ENCODE measurements around the gene UBQLN1. TPM values are rescaled to one million over a fixed set of nuclear protein-coding genes. Genes with fewer than 3 reads are reported as not detected.
"Not testable (repeated sequence)": the region's sequence is repeated elsewhere in the genome, so short reads cannot be mapped to it uniquely, and the experiment has no call there.

UBQLN1 gene
- polyA plus RNA-seq, 4 donors, result 97.7 to 118 (median 111) TPM

GRCh38 chr9:83639266-83639665 lies 68.5 kb downstream of the UBQLN1 start:
- DNase-seq (ENCODE audit: low read depth in 4 of 4, low spot score in 2 of 4), result no peak

GRCh38 chr9:83637389-83637788 lies 70.4 kb downstream of the UBQLN1 start:
- no peak for DNase-seq (ENCODE audit: low read depth in 4 of 4, low spot score in 2 of 4)

- no peak for DNase-seq (ENCODE audit: low read depth in 4 of 4, low spot score in 2 of 4)
Measured at GRCh38 chr9:83636813-83637212, 70.9 kb downstream of the UBQLN1 start.

GRCh38 chr9:83633676-83634075 lies 74.1 kb downstream of the UBQLN1 start:
- DNase-seq (ENCODE audit: low read depth in 4 of 4, low spot score in 2 of 4), result no peak

GRCh38 chr9:83633255-83633654 lies 74.5 kb downstream of the UBQLN1 start:
- DNase-seq (ENCODE audit: low read depth in 4 of 4, low spot score in 2 of 4), result no peak

- DNase-seq (ENCODE audit: low read depth in 4 of 4, low spot score in 2 of 4), result no peak
Measured at GRCh38 chr9:83630938-83631457, 76.8 kb downstream of the UBQLN1 start.

- no peak for DNase-seq (ENCODE audit: low read depth in 4 of 4, low spot score in 2 of 4)
Measured at GRCh38 chr9:83629433-83630104, 78.2 kb downstream of the UBQLN1 start.

GRCh38 chr9:83628540-83628939 lies 79.2 kb downstream of the UBQLN1 start:
- no peak for DNase-seq (ENCODE audit: low read depth in 4 of 4, low spot score in 2 of 4)

- DNase-seq (ENCODE audit: low read depth in 4 of 4, low spot score in 2 of 4), result no peak
Measured at GRCh38 chr9:83625178-83625577, 82.6 kb downstream of the UBQLN1 start.

- DNase-seq (ENCODE audit: low read depth in 4 of 4, low spot score in 2 of 4), result peak in 1 of 4 donors; percentile 25
Measured at GRCh38 chr9:83623679-83624076, 84.1 kb downstream of the UBQLN1 start.

GRCh38 chr9:83622939-83623678 lies 84.6 kb downstream of the UBQLN1 start, which contains the start of gene IDNK:
IDNK (plus strand) TSS chr9:83623143; CDS start chr9:83623172, 29 bp downstream.
- peak in 3 of 4 donors; percentile 23 to 46 (median 29) for DNase-seq (ENCODE audit: low read depth in 4 of 4, low spot score in 2 of 4)

- peak in 1 of 4 donors; percentile 45 for DNase-seq (ENCODE audit: low read depth in 4 of 4, low spot score in 2 of 4)
Measured at GRCh38 chr9:83622433-83622938, 85.3 kb downstream of the UBQLN1 start.

GRCh38 chr9:83620841-83621636 lies 86.7 kb downstream of the UBQLN1 start:
- DNase-seq (ENCODE audit: low read depth in 4 of 4, low spot score in 2 of 4), result peak in 2 of 4 donors; percentile 43 to 46

GRCh38 chr9:83617299-83617698 lies 90.5 kb downstream of the UBQLN1 start:
- no peak for DNase-seq (ENCODE audit: low read depth in 4 of 4, low spot score in 2 of 4)

GRCh38 chr9:83613298-83613697 lies 94.5 kb downstream of the UBQLN1 start:
- not testable (repeated sequence) for DNase-seq (ENCODE audit: low read depth in 4 of 4, low spot score in 2 of 4)

Other genes starting within 250 kb of the UBQLN1 start
- gene FRMD3, start 169.6 kb downstream of the UBQLN1 start, polyA plus RNA-seq (ENCODE audit: insufficient read length in 4 of 4), result 10 to 100 TPM; 19.3 to 23.0 (median 22.1) TPM
- gene IDNK, start 84.8 kb downstream of the UBQLN1 start, polyA plus RNA-seq (ENCODE audit: insufficient read length in 4 of 4), result 10 to 100 TPM; 10.4 to 16.0 (median 13.1) TPM
- gene GKAP1, start 109.8 kb upstream of the UBQLN1 start, polyA plus RNA-seq (ENCODE audit: insufficient read length in 4 of 4), result 10 to 100 TPM; 15.7 to 24.7 (median 19.6) TPM
- 10 to 100 TPM; 17.0 to 25.1 (median 20.6) TPM for gene KIF27, start 213.5 kb upstream of the UBQLN1 start, polyA plus RNA-seq (ENCODE audit: insufficient read length in 4 of 4)

Data from left renal cortex interstitium (tissue), 4 donors.